ENCODE measurements around the gene FASTK.

FASTK gene

GRCh38 chr7:151074817-151075661 lies 5.6 kb downstream of the FASTK start:
- H3K36me3 ChIP-seq (replicated peaks): peaks cover 56% of the 10 kb centered on the region
- in situ Hi-C loops (cut with HindIII; ENCODE audit: low pct_ligation_motif_present, low sequenced_read_pairs): no loop called here
- no peak for TF ChIP-seq CTCF (IDR thresholded peaks at IDR 0.05; ENCODE audit: low read depth, low read length, missing control alignments)
- H3K27me3 ChIP-seq (replicated peaks): no peaks in the 10 kb centered on the region
- no peak overlapping the region for H3K4me3 ChIP-seq (ENCODE audit: low read depth, low read length)
- H3K27ac ChIP-seq: no peak overlapping the region
- DNase-seq: no peak

GRCh38 chr7:151073990-151074389 lies 6.6 kb downstream of the FASTK start:
- in situ Hi-C loops (cut with HindIII; ENCODE audit: low pct_ligation_motif_present, low sequenced_read_pairs): no loop called here
- TF ChIP-seq CTCF (IDR thresholded peaks at IDR 0.05; ENCODE audit: low read depth, low read length, missing control alignments): no peak
- Histone ChIP-seq H3K36me3 (replicated peaks) (peaks cover 66% of the 10 kb centered on the region), H3K27me3 (replicated peaks) (no peaks in the 10 kb centered on the region), H3K27ac (no peak overlapping the region), H3K4me3 (ENCODE audit: low read depth, low read length) (no peak overlapping the region)
- DNase-seq: no peak

- no peaks in the 10 kb centered on the region for H3K27me3 ChIP-seq (replicated peaks)
- no peak for TF ChIP-seq CTCF (IDR thresholded peaks at IDR 0.05; ENCODE audit: low read depth, low read length, missing control alignments)
- in situ Hi-C loops (cut with HindIII; ENCODE audit: low pct_ligation_motif_present, low sequenced_read_pairs): no loop called here
- no peak for DNase-seq
- no peak overlapping the region for H3K4me3 ChIP-seq (ENCODE audit: low read depth, low read length)
- no peak overlapping the region for H3K27ac ChIP-seq
- peaks cover 90% of the 10 kb centered on the region for H3K36me3 ChIP-seq (replicated peaks)
Measured at GRCh38 chr7:151071032-151071866, 9.4 kb downstream of the FASTK start.

GRCh38 chr7:151070574-151070960 lies 10.0 kb downstream of the FASTK start:
- Histone ChIP-seq H3K27ac (no peak overlapping the region), H3K27me3 (replicated peaks) (no peaks in the 10 kb centered on the region), H3K4me3 (ENCODE audit: low read depth, low read length) (no peak overlapping the region), H3K36me3 (replicated peaks) (peaks cover 90% of the 10 kb centered on the region)
- DNase-seq: no peak
- in situ Hi-C loops (cut with HindIII; ENCODE audit: low pct_ligation_motif_present, low sequenced_read_pairs): no loop called here
- no peak for TF ChIP-seq CTCF (IDR thresholded peaks at IDR 0.05; ENCODE audit: low read depth, low read length, missing control alignments)

- in situ Hi-C loops (cut with HindIII; ENCODE audit: low pct_ligation_motif_present, low sequenced_read_pairs): no loop called here
- H3K27ac ChIP-seq: no peak overlapping the region
- DNase-seq: no peak
- H3K27me3 ChIP-seq (replicated peaks): no peaks in the 10 kb centered on the region
- H3K4me3 ChIP-seq (ENCODE audit: low read depth, low read length): no peak overlapping the region
- H3K36me3 ChIP-seq (replicated peaks): peaks cover 87% of the 10 kb centered on the region
- TF ChIP-seq CTCF (IDR thresholded peaks at IDR 0.05; ENCODE audit: low read depth, low read length, missing control alignments): no peak
Measured at GRCh38 chr7:151069841-151070573, 10.6 kb downstream of the FASTK start.
